HepG2 (cell line): Measurements from ENCODE around the gene CCL22. TPM values are rescaled to one million over a fixed set of nuclear protein-coding genes. Genes with fewer than 3 reads are reported as not detected.

Source experiments
- ATAC-seq: fragments of 200-7000 bp; cut with Tn5 transposase; 3 replicates; pipeline ENCODE4 v1.9.1; 2020; ENCODE audit warnings: mild to moderate bottlenecking, moderate library complexity
- BruUV-seq: library from RNA; stranded (reverse); fragments of 400-500 nt; replicated peaks from 2 replicates; lab custom pipeline; 2021; lab: Mats Ljungman, UMichigan
- CTCF ChIA-PET: fragments of 300-600 bp; formaldehyde crosslinking; extraction: SDS; loops from one replicate; lab custom pipeline; 2021; ENCODE audit warnings: low total read pairs, inconsistent platforms, low intra/inter-chr PET ratio; lab: Yijun Ruan, JAX
- POLR2A ChIA-PET: fragments of 350-600 bp; sonication (Branson Sonifier 250); formaldehyde crosslinking; loops from one replicate; lab custom pipeline; 2020; ENCODE audit warnings: antibody characterized with exemption, inconsistent platforms; lab: Yijun Ruan, JAX
- DNase-seq: peaks from one replicate; pipeline ENCODE4 v3.0.0-alpha.2; 2015; ENCODE audit warnings: low spot score
- FAIRE-seq: peaks from 3 replicates; lab custom pipeline; 2011; peaks lifted over from hg19 to GRCh38; lab: Jason Lieb, UNC
- H2AFZ ChIP-seq: one replicate; pipeline ENCODE4 v1.6.1; 2011; ENCODE audit warnings: low read length, inconsistent platforms
- H3K27ac ChIP-seq: fragments of 300-600 bp; 3 replicates; pipeline ENCODE4 v1.8.0; 2011; ENCODE audit warnings: mixed run types, mild to moderate bottlenecking, mixed read lengths, low read length, inconsistent platforms; ENCODE audit not compliant: insufficient read depth; ENCODE audit errors: extremely low read length
- H3K27me3 ChIP-seq, 2 experiments: fragments of 200-600 bp in 1 of 2; 2 replicates in 1 of 2; 3 replicates in 1 of 2; pipeline versions ENCODE4 v1.6.0 to v1.8.0; 2011; ENCODE audit warnings: low read length in 2 of 2, mild to moderate bottlenecking in 2 of 2, moderate library complexity in 2 of 2, inconsistent platforms in 1 of 2; ENCODE audit not compliant: insufficient read depth in 2 of 2, control insufficient read depth in 1 of 2
- H3K36me3 ChIP-seq, 2 experiments: fragments of 200-600 bp in 1 of 2; replicated peaks in 1 of 2; 2 replicates in 1 of 2; 3 replicates in 1 of 2; pipeline versions ENCODE4 v1.5.1 to v1.8.0; 2011; ENCODE audit warnings: low read length in 2 of 2, inconsistent platforms in 1 of 2; ENCODE audit not compliant: insufficient read depth in 2 of 2, control insufficient read depth in 1 of 2
- H3K4me1 ChIP-seq: 2 replicates; pipeline ENCODE4 v1.5.1; 2012; ENCODE audit warnings: low read length, inconsistent platforms; ENCODE audit not compliant: insufficient read depth
- H3K4me2 ChIP-seq: 2 replicates; pipeline ENCODE4 v1.6.0; 2011; ENCODE audit warnings: low read depth, low read length, inconsistent platforms
- H3K4me3 ChIP-seq, 3 experiments: fragments of 200-600 bp in 1 of 3; sonication (generic), shearing (Covaris generic) in 1 of 3; replicated peaks in 1 of 3; 2 replicates each; pipeline ENCODE4 v1.5.1; 2011 to 2016; ENCODE audit warnings: low read length in 3 of 3, inconsistent platforms in 2 of 3, low read depth in 2 of 3, mild to moderate bottlenecking in 2 of 3, control low read depth in 1 of 3, mixed read lengths in 1 of 3; ENCODE audit not compliant: insufficient read depth in 1 of 3
- H3K79me2 ChIP-seq: one replicate; pipeline ENCODE4 v1.6.1; 2011; ENCODE audit warnings: low read length, inconsistent platforms; ENCODE audit not compliant: insufficient read depth
- H3K9ac ChIP-seq: 2 replicates; pipeline ENCODE4 v1.6.0; 2011; ENCODE audit warnings: mild to moderate bottlenecking, low read depth, low read length, inconsistent platforms; ENCODE audit not compliant: insufficient read depth
- H3K9me3 ChIP-seq: 2 replicates; pipeline ENCODE4 v1.5.1; 2012; ENCODE audit warnings: mild to moderate bottlenecking, low read length
- H4K20me1 ChIP-seq: 2 replicates; pipeline ENCODE4 v1.6.0; 2011; ENCODE audit warnings: inconsistent platforms, mild to moderate bottlenecking, low read length, moderate library complexity; ENCODE audit not compliant: insufficient read depth
- ADNP ChIP-seq: sonication (generic); formaldehyde crosslinking; IDR thresholded peaks from 2 replicates; pipeline ENCODE4 v1.4.0; 2020; ENCODE audit warnings: missing genetic modification reagents
- AGO2 ChIP-seq: fragments of 200-400 bp; formaldehyde crosslinking; optimal IDR thresholded peaks from 2 replicates; pipeline ENCODE3; 2017; ENCODE audit warnings: mild to moderate bottlenecking, low read depth, low read length, moderate library complexity
- CEBPG ChIP-seq: IDR thresholded peaks from 2 replicates; pipeline ENCODE4 v1.6.1; 2016
- KDM5B ChIP-seq: sonication (generic); formaldehyde crosslinking; IDR thresholded peaks from 2 replicates; pipeline ENCODE4 v1.4.0; 2020; ENCODE audit warnings: missing genetic modification reagents, mild to moderate bottlenecking, borderline replicate concordance
- MAFG ChIP-seq: sonication (generic); formaldehyde crosslinking; IDR thresholded peaks from 2 replicates; pipeline ENCODE4 v1.5.1; 2020; ENCODE audit warnings: mild to moderate bottlenecking, missing genetic modification reagents
- RXRA ChIP-seq: sonication (generic); formaldehyde crosslinking; IDR thresholded peaks from 2 replicates; pipeline ENCODE4 v1.5.1; 2020; ENCODE audit warnings: missing genetic modification reagents
- TBX2 ChIP-seq: sonication (generic); formaldehyde crosslinking; IDR thresholded peaks from 2 replicates; pipeline ENCODE4 v1.5.0; 2020; ENCODE audit warnings: missing genetic modification reagents, mild to moderate bottlenecking, borderline replicate concordance
- ZNF263 ChIP-seq: sonication (generic); formaldehyde crosslinking; IDR thresholded peaks from 2 replicates; pipeline ENCODE4 v1.4.0; 2020; ENCODE audit warnings: missing genetic modification reagents
- ZNF530 ChIP-seq: sonication (generic); formaldehyde crosslinking; IDR thresholded peaks from 2 replicates; pipeline ENCODE4 v1.5.0; 2020; ENCODE audit warnings: low read depth, mild to moderate bottlenecking, missing genetic modification reagents
- WGBS: methylation state at CpG from one replicate; pipeline ENCODE4 v1.1.6; 2017; ENCODE audit warnings: low lambda C conversion rate; 5-methylcytosine and 5-hydroxymethylcytosine counted together
- in situ Hi-C: cut with HindIII; loops from 2 replicates; pipeline ENCODE4 v1.10.0; 2017; ENCODE audit warnings: low pct_unique_long_range_greater_than_20kb; ENCODE audit not compliant: extremely low pct_ligation_motif_present
- intact Hi-C: fragments of 100-400 bp; cut with micrococcal nuclease; formaldehyde crosslinking; loops from one replicate; pipeline ENCODE4 v1.10.0; 2022; ENCODE audit not compliant: unreplicated experiment
- polyA plus RNA-seq, 8 experiments: library from polyadenylated mRNA; depleted of rRNA in 3 of 8; stranded (reverse) in 7 of 8; unstranded in 1 of 8; fragments of >200 nt; fragmentation: Illumina TruSeq in 4 of 8; extraction: Trizol in 4 of 8; gene quantifications; 2 replicates each; pipeline versions ENCODE4 v1.2.1 to v1.2.3, GENCODE V29; 2011 to 2016; ENCODE audit warnings: low read depth in 4 of 8, missing spikeins in 1 of 8, mixed read lengths in 1 of 8; ENCODE audit not compliant: insufficient read depth in 1 of 8
- total RNA-seq, 5 experiments: library from RNA; depleted of rRNA; stranded (reverse); fragments of >200 nt; fragmentation: Illumina TruSeq; extraction: Trizol; gene quantifications; 2 replicates each; pipeline ENCODE4 v1.2.3, GENCODE V29; 2016; ENCODE audit warnings: low read depth in 1 of 5
- TF ChIP-seq, protein P1 (sequence below): fragments of 450-650 bp; IDR thresholded peaks from 2 replicates; pipeline ENCODE4 v1.6.1; 2016
- TF ChIP-seq, protein P2 (sequence below): sonication (generic); formaldehyde crosslinking; IDR thresholded peaks from 2 replicates; pipeline ENCODE4 v1.4.0; 2020; ENCODE audit warnings: mild to moderate bottlenecking, missing genetic modification reagents
- TF ChIP-seq, protein P3 (sequence below): IDR thresholded peaks from 2 replicates; pipeline ENCODE4 v1.6.1; 2018; ENCODE audit warnings: missing genetic modification reagents, mild to moderate bottlenecking, missing compliant biosample characterization

Gene CCL22
- total and polyA plus RNA-seq, 2 of the 13 experiments (the other 11 are each of a cell fraction or from before 2014, with no cell fraction given), result not detected

DNA sequence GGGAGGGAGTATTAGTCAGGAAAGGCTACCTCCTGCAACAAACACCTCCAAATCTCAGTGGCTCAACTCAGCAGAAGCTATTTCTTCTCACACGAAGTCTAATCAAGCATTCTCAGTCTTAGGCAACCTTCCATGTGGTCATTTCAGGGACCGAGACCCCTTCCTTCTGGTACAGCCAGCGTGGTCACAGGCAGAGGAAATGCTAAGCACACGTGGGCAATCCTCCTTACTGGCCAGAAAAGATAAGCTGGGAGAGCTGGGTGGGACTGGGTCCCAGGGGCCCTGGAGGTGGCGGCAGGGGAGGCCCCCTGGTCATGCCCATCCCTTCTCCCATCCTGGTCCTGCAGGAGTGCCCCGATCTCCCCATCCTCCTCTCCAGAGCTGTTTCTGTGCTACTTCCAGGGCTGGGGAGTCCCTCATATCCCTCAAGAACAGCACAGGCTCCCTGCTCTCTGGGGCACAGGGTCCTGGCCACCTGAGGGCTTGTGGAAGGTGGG, 8.0 kb downstream of the CCL22 start:
- Histone ChIP-seq H3K9me3 (no peaks in the 10 kb centered on the region), H3K4me1 (peaks cover 42% of the 10 kb centered on the region), H3K4me3 (no peak overlapping the region), H2AFZ (no peak overlapping the region), H3K9ac (no peak overlapping the region), H3K4me2 (no peak overlapping the region; the same call in 1 of the 2 replicates), H3K79me2 (no peaks in the 10 kb centered on the region), H3K27ac (no peak overlapping the region), H3K36me3 (no peaks in the 10 kb centered on the region), H4K20me1 (no peaks in the 10 kb centered on the region), H3K27me3 (peaks cover 2 to 30% of the 10 kb centered on the region in 2 experiments; a peak in 3 of 5 replicates)
- FAIRE-seq (no peak), DNase-seq (no peak), ATAC-seq (peak; percentile 21)
- WGBS, result 21% methylated on average over 6 of the region's 6 CpGs
- intact Hi-C loops (no loop called here), in situ Hi-C loops (no loop called here)
- TF ChIP-seq ZNF263 (CRISPR knock-in tag) (no peak), CEBPG (no peak), AGO2 (no peak), MAFG (CRISPR knock-in tag) (0 out of 2 replicates have a peak, but pooled peaks have one; percentile 7), ADNP (CRISPR knock-in tag) (no peak), TBX2 (CRISPR knock-in tag) (0 out of 2 replicates have a peak, but pooled peaks have one; percentile 6), KDM5B (CRISPR knock-in tag) (no peak), RXRA (CRISPR knock-in tag) (no peak), ZNF530 (CRISPR knock-in tag) (no peak)
- TF ChIP-seq, protein P1, sequence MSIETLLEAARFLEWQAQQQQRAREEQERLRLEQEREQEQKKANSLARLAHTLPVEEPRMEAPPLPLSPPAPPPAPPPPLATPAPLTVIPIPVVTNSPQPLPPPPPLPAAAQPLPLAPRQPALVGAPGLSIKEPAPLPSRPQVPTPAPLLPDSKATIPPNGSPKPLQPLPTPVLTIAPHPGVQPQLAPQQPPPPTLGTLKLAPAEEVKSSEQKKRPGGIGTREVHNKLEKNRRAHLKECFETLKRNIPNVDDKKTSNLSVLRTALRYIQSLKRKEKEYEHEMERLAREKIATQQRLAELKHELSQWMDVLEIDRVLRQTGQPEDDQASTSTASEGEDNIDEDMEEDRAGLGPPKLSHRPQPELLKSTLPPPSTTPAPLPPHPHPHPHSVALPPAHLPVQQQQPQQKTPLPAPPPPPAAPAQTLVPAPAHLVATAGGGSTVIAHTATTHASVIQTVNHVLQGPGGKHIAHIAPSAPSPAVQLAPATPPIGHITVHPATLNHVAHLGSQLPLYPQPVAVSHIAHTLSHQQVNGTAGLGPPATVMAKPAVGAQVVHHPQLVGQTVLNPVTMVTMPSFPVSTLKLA, result peak; percentile 14; the same call in 1 of the 2 replicates
- TF ChIP-seq, protein P2, sequence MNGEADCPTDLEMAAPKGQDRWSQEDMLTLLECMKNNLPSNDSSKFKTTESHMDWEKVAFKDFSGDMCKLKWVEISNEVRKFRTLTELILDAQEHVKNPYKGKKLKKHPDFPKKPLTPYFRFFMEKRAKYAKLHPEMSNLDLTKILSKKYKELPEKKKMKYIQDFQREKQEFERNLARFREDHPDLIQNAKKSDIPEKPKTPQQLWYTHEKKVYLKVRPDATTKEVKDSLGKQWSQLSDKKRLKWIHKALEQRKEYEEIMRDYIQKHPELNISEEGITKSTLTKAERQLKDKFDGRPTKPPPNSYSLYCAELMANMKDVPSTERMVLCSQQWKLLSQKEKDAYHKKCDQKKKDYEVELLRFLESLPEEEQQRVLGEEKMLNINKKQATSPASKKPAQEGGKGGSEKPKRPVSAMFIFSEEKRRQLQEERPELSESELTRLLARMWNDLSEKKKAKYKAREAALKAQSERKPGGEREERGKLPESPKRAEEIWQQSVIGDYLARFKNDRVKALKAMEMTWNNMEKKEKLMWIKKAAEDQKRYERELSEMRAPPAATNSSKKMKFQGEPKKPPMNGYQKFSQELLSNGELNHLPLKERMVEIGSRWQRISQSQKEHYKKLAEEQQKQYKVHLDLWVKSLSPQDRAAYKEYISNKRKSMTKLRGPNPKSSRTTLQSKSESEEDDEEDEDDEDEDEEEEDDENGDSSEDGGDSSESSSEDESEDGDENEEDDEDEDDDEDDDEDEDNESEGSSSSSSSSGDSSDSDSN (CRISPR knock-in tag), result 0 out of 2 replicates have a peak, but pooled peaks have one; percentile 5
- TF ChIP-seq, protein P3, sequence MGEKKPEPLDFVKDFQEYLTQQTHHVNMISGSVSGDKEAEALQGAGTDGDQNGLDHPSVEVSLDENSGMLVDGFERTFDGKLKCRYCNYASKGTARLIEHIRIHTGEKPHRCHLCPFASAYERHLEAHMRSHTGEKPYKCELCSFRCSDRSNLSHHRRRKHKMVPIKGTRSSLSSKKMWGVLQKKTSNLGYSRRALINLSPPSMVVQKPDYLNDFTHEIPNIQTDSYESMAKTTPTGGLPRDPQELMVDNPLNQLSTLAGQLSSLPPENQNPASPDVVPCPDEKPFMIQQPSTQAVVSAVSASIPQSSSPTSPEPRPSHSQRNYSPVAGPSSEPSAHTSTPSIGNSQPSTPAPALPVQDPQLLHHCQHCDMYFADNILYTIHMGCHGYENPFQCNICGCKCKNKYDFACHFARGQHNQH (CRISPR knock-in tag), result no peak
- BruUV-seq, result no TSS peak
- POLR2A ChIA-PET, result no interaction called here
- CTCF ChIA-PET, result no interaction called here
